NAMALWA (cell line): ENCODE measurements around the gene ZNF296.

Source experiments
- DNase-seq: peaks from one replicate; pipeline ENCODE4 v3.0.0-alpha.2; 2015; ENCODE audit warnings: low spot score

The ZNF296 gene

GRCh38 chr19:45057444-45057843 is 18.8 kb downstream of the ZNF296 start:
- no peak for DNase-seq

DNA sequence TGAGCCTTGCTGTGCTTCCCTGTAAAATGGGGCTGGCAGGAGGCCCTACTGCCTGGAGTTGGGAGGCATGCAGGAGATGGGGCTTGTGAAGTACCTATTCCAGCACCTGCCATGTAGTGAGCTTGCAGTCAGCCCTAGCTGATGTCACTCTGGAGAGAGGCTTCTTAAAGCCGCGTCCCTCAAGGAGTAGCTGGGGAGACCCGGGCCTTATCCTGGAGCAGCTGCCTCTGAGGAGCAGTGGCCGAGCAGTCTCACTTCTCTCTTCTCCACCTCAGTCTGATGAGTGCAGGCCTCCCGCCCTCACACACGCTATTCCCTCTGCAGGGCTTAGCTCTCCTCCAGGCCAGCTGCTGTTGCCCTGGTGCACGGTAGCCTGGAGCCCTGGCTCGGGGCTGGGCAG is 19.4 kb downstream of the ZNF296 start:
- DNase-seq = peak; percentile 33

GRCh38 chr19:45051929-45052579 is 24.2 kb downstream of the ZNF296 start:
- DNase-seq = peak; percentile 45

GRCh38 chr19:45050036-45050435 is 26.2 kb downstream of the ZNF296 start:
- DNase-seq = no peak

DNA sequence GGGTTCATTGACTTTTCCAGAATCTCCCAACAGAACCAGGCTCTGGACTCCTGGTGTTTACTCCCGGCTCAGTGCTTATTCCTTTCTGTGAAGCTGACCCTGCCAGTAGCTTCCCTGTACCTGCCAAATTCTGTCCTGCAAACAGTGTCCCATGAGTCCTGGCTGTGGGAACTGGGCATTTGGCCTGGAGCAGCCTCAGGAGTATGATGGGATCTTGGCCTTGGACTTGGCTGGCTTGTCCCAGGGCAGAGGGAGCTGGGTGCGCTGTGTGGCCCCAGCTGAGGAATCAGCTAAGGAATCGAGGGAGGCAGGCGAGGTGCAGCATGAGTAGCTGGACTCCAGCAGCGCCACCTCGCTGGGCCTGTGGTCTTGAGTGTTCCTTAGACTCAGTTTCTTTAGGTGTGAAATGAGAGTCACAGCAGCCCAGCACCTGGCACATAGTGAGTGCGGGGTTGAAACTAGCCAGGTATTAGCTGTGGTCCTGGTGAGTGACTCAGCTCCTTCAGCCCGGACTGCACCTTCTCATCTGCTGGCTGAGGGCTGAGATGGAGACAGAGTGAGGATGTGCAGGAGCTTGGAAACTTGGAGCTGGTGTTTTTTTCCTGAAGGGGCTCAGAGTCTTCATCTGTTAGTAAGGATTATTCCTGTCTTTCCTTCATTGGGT is 27.1 kb downstream of the ZNF296 start:
- DNase-seq = no peak

DNA sequence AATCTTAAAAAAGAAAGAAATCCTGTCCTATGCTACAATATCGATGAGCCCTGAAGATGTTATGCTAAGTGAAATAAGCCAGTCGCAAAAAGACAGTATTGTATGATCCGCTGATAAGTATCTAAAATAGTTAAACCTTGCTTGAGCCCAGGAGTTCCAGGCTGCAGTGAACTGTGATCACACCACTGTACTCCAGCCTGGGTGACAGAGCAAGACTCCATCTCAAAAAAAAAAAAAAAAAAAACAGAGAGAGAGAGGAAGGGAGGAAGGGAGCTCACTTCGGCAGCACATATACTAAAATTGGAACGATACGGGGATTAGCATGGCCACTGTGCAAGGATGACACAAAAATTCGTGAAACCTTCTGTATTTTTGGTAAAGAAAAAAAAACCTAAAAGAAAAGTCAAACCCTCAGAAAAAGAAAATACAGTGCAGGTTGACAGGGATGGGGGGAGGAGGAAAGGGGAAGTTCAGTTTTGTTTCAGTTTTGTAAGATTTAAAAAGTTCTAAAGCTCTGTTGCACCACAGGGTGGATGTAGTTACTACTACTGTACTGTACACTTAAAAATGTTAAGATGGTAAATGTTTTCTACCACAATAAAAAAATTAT is 29.0 kb downstream of the ZNF296 start:
- peak; percentile 81 for DNase-seq

DNA sequence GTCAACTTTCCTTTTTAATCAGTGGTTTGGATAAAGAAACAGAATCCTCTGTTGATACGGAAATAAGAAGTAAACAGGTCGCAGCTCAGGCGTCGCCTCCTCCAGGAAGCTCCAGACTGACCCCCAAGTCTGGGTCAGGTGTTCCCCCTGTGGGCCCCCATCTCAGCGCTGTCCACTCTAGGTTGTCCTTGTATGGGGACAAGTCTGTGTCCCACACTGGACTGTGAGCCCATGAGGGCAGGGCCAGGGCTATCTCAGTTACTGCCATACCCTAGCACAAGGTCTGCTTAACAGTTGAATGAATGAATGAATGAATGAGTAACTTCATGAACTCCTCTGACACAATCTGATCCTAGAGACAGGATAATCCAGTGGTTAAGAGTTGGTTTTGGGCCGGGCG is 29.9 kb downstream of the ZNF296 start:
- no peak for DNase-seq

DNA sequence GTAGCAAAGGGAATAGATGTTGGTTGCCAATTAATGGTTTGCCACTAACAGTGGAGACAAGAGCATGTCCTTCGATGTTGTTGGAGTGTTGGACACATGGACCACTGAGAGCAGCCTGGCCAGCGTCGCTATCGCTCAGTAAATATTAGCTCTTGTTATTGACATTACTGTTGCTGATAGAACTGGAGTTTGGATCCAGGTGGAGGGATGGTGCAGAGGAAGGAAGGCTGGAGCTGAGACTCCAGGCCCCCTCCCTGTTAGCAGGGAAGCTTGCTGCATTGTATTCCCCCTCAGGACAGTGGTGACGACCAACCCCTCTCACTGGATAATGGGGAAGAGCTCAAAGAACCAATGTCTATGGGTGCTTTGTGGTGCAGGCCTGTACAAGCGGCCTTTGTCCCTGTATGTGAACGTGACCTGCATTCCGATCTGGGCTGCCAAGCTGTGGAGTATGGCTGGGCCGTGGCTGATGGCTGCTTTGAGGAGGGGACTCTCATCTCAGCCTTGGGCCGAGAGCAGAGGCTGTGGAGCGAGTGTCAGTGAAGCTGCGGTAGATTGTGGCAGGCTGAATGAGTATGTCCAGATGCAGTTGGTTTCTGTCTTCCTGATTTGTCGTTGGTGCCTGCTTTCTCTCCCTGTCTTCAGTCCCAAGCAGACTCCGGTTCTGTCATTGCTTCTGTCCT is 30.5 kb downstream of the ZNF296 start:
- DNase-seq = no peak

- no peak for DNase-seq
These were observed 35.2 kb downstream of the ZNF296 start for GRCh38 chr19:45041125-45041524.

- DNase-seq = no peak
These were observed 36.1 kb downstream of the ZNF296 start for GRCh38 chr19:45040059-45040771.

GRCh38 chr19:45038931-45039893 is 37.1 kb downstream of the ZNF296 start, which contains the start of gene CLASRP:
Gene CLASRP (plus strand): TSS chr19:45039045. CDS start chr19:45040213, 1,168 bp downstream.
- peak; percentile 90 for DNase-seq

DNA sequence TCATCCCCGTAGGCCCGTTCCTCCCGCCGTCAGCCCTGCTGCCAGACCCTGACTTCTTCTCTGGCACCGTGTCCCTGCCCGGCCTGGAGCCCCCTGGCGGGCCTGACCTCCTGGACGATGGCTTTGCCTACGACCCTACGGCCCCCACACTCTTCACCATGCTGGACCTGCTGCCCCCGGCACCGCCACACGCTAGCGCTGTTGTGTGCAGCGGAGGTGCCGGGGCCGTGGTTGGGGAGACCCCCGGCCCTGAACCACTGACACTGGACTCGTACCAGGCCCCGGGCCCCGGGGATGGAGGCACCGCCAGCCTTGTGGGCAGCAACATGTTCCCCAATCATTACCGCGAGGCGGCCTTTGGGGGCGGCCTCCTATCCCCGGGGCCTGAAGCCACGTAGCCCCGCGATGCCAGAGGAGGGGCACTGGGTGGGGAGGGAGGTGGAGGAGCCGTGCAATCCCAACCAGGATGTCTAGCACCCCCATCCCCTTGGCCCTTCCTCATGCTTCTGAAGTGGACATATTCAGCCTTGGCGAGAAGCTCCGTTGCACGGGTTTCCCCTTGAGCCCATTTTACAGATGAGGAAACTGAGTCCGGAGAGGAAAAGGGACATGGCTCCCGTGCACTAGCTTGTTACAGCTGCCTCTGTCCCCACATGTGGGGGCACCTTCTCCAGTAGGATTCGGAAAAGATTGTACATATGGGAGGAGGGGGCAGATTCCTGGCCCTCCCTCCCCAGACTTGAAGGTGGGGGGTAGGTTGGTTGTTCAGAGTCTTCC is 38.7 kb downstream of the ZNF296 start:
- no peak for DNase-seq

GRCh38 chr19:45035755-45036154 is 40.5 kb downstream of the ZNF296 start:
- no peak for DNase-seq

GRCh38 chr19:45032421-45032820 is 43.9 kb downstream of the ZNF296 start:
- DNase-seq = no peak

DNA sequence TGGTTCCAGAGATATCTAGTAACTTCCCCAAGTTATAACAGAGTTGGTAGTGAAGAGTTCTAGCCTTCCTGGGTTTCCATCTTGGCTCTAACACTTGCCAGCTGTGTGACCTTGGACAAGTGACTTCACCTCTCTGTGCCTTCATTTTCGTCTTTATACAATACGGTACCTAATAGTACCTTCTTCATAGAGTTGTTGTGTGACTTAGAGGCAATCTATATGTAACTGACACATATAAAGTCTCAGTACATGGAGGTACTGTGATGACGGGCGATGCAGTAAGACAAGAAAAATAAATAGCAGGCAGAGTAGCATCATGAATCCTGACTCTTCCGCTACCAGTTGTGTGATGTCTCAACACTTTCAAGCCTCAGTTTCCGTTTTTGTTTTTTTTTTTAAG is 45.5 kb downstream of the ZNF296 start:
- no peak for DNase-seq

- no peak for DNase-seq
These were observed 48.9 kb downstream of the ZNF296 start for GRCh38 chr19:45027371-45027770.

GRCh38 chr19:45025264-45025663 is 51.0 kb downstream of the ZNF296 start:
- no peak for DNase-seq

- no peak for DNase-seq
These were observed 53.2 kb downstream of the ZNF296 start for GRCh38 chr19:45023048-45023447.

GRCh38 chr19:45021971-45022370 is 54.3 kb downstream of the ZNF296 start:
- no peak for DNase-seq
